ENCODE measurements around the gene IRS1. TPM values are rescaled to one million over a fixed set of nuclear protein-coding genes. Genes with fewer than 3 reads are reported as not detected.
A peak's percentile ranks its signal among the peaks of the same experiment; 100 is the strongest.

Gene IRS1
- total RNA-seq, 4 donors from 2014 or later = 6.2 to 20.9 (median 12.8) TPM

- H3K9me3 ChIP-seq = no peaks in the 10 kb centered on the region
- H3K4me3 ChIP-seq = no peak overlapping the region
- intact Hi-C loops (cut with DNase I; ENCODE audit: low total_unique reads) = no loop called here
- 61 to 79% methylated on average over 5 of the region's 5 CpGs for WGBS, 2 donors (ENCODE audit: low coverage in 1 of 2)
- no peaks in the 10 kb centered on the region for H3K27me3 ChIP-seq
- TF ChIP-seq EP300 (IDR thresholded peaks at IDR 0.05; ENCODE audit: low read depth) (no peak), POLR2AphosphoS5 (IDR thresholded peaks at IDR 0.05) (no peak), CTCF (IDR thresholded peaks at IDR 0.05) (no peak), POLR2A (IDR thresholded peaks at IDR 0.05) (no peak)
- in situ Hi-C loops (cut with MboI; ENCODE audit: low pct_ligation_motif_present in 1 of 4, low pct_unique_long_range_greater_than_20kb in 1 of 4, low sequenced_read_pairs in 3 of 4) = no loop called here
- H3K27ac ChIP-seq = peak overlapping the region; percentile 50 to 66 (median 54)
- H3K4me1 ChIP-seq = peaks cover 9 to 49% (median 23%) of the 10 kb centered on the region in 4 donors
- no peaks in the 10 kb centered on the region for H3K36me3 ChIP-seq
- no peak for DNase-seq
Observed at GRCh38 chr2:226742347-226742746, 57.3 kb downstream of the IRS1 start.

GRCh38 chr2:226740039-226740648 lies 59.5 kb downstream of the IRS1 start:
- Histone ChIP-seq H3K4me1 (peaks cover 9 to 49% (median 23%) of the 10 kb centered on the region in 4 donors), H3K27me3 (no peaks in the 10 kb centered on the region), H3K9me3 (no peaks in the 10 kb centered on the region), H3K27ac (peak overlapping the region; percentile 49 to 59 (median 56)), H3K36me3 (no peaks in the 10 kb centered on the region), H3K4me3 (no peak overlapping the region)
- no peak for DNase-seq
- in situ Hi-C loops (cut with MboI; ENCODE audit: low pct_ligation_motif_present in 1 of 4, low pct_unique_long_range_greater_than_20kb in 1 of 4, low sequenced_read_pairs in 3 of 4) = no loop called here
- WGBS, 2 donors (ENCODE audit: low coverage in 1 of 2) = 24% methylated on average over 3 of the region's 3 CpGs
- intact Hi-C loops (cut with DNase I; ENCODE audit: low total_unique reads) = no loop called here
- no peak for TF ChIP-seq POLR2A (IDR thresholded peaks at IDR 0.05)
- no peak for TF ChIP-seq EP300 (IDR thresholded peaks at IDR 0.05; ENCODE audit: low read depth)
- TF ChIP-seq POLR2AphosphoS5 (IDR thresholded peaks at IDR 0.05) = no peak
- TF ChIP-seq CTCF (IDR thresholded peaks at IDR 0.05) = no peak

- in situ Hi-C loops (cut with MboI; ENCODE audit: low pct_ligation_motif_present in 1 of 4, low pct_unique_long_range_greater_than_20kb in 1 of 4, low sequenced_read_pairs in 3 of 4) (no loop called here), intact Hi-C loops (cut with DNase I; ENCODE audit: low total_unique reads) (no loop called here)
- WGBS, 2 donors (ENCODE audit: low coverage in 1 of 2) = 78 to 90% methylated on average over 6 of the region's 6 CpGs
Observed at GRCh38 chr2:226739545-226740030, 60.0 kb downstream of the IRS1 start.

More at GRCh38 chr2:226739545-226740030, 60.0 kb downstream of the IRS1 start:
- no peaks in the 10 kb centered on the region for H3K9me3 ChIP-seq
- H3K36me3 ChIP-seq = no peaks in the 10 kb centered on the region
- H3K4me1 ChIP-seq = peaks cover 9 to 49% (median 23%) of the 10 kb centered on the region in 4 donors
- no peaks in the 10 kb centered on the region for H3K27me3 ChIP-seq
- no peak for DNase-seq
- H3K4me3 ChIP-seq = no peak overlapping the region
- H3K27ac ChIP-seq = peak overlapping the region; percentile 49 to 59 (median 56)
- TF ChIP-seq POLR2AphosphoS5 (IDR thresholded peaks at IDR 0.05) = no peak
- TF ChIP-seq EP300 (IDR thresholded peaks at IDR 0.05; ENCODE audit: low read depth) = no peak
- no peak for TF ChIP-seq CTCF (IDR thresholded peaks at IDR 0.05)
- TF ChIP-seq POLR2A (IDR thresholded peaks at IDR 0.05) = no peak
